SK-N-SH (cell line): ENCODE data around the gene DNAJC17.

Experiments used
- CHD2 ChIP-seq: fragments of 150-350 bp; IDR thresholded peaks from 2 replicates; pipeline ENCODE4 v1.6.1; 2018; ENCODE audit warnings: low read length; ENCODE audit not compliant: partially characterized antibody
- ELF1 ChIP-seq: IDR thresholded peaks from 2 replicates; pipeline ENCODE4 v1.4.0; 2012
- EP300 ChIP-seq, 2 experiments: IDR thresholded peaks; 2 replicates each; pipeline versions ENCODE4 v1.4.0 to v1.6.1; 2012; ENCODE audit warnings: borderline replicate concordance in 1 of 2, low read depth in 1 of 2, low read length in 1 of 2
- EZH2phosphoT487 ChIP-seq: fragments of 200-600 bp; sonication (generic); IDR thresholded peaks from 2 replicates; pipeline ENCODE4 v1.6.1; 2017; ENCODE audit warnings: low read depth, mixed run types, mild to moderate bottlenecking, antibody characterized with exemption, moderate library complexity, borderline replicate concordance
- FOXJ3 ChIP-seq: sonication (generic); formaldehyde crosslinking; IDR thresholded peaks from 2 replicates; pipeline ENCODE4 v1.5.1; 2020; ENCODE audit warnings: mild to moderate bottlenecking, missing genetic modification reagents
- FOXM1 ChIP-seq: IDR thresholded peaks from 2 replicates; pipeline ENCODE4 v1.4.0; 2012; ENCODE audit warnings: low read depth, mild to moderate bottlenecking
- GABPA ChIP-seq: IDR thresholded peaks from 2 replicates; pipeline ENCODE4 v1.4.0; 2012; ENCODE audit warnings: low read depth, mild to moderate bottlenecking
- JUND ChIP-seq: IDR thresholded peaks from 2 replicates; pipeline ENCODE4 v1.4.0; 2012
- POLR2AphosphoS5 ChIP-seq: IDR thresholded peaks from 2 replicates; pipeline ENCODE4 v1.6.1; 2012; ENCODE audit warnings: low read depth, low read length
- TCF12 ChIP-seq: IDR thresholded peaks from 2 replicates; pipeline ENCODE4 v1.4.0; 2012
- TF ChIP-seq, protein P1 (sequence below): IDR thresholded peaks from 2 replicates; pipeline ENCODE4 v1.4.0; 2012; ENCODE audit warnings: low read depth
- TF ChIP-seq, protein P2 (sequence below): fragments of 200-600 bp; sonication (generic); IDR thresholded peaks from 2 replicates; pipeline ENCODE4 v1.6.1; 2017; ENCODE audit warnings: antibody characterized with exemption, mild to moderate bottlenecking, moderate library complexity
- TF ChIP-seq, protein P3 (sequence below): IDR thresholded peaks from 2 replicates; pipeline ENCODE4; 2012
- TF ChIP-seq, protein P4 (sequence below): IDR thresholded peaks from 2 replicates; pipeline ENCODE4 v1.6.1; 2012; ENCODE audit warnings: mild to moderate bottlenecking, low read depth, low read length, moderate library complexity

DNA sequence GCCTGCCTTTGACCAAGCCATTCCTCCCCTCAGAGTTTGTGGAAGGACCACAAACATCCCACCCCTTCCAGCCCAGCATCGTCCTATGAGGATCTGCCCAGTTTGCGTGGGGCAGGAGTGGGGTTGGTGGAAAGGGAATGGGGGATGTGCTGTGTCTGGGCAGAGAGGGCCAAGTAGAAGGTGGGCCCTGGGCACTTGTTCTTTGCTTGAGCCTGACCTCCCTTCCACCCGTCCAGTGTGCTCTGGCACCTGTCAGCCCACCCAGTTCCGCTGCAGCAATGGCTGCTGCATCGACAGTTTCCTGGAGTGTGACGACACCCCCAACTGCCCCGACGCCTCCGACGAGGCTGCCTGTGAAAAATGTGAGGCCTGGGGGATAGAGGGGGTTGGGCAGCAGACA lies 46.9 kb upstream of the DNAJC17 start:
- TF ChIP-seq, protein P1, sequence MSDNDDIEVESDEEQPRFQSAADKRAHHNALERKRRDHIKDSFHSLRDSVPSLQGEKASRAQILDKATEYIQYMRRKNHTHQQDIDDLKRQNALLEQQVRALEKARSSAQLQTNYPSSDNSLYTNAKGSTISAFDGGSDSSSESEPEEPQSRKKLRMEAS: no peak
- TF ChIP-seq CHD2 (no peak), FOXM1 (no peak), FOXJ3 (CRISPR knock-in tag) (no peak), EP300 (IDR thresholded peaks at IDR 0.05; ENCODE audit: borderline replicate concordance in 1 of 2, low read depth in 1 of 2, low read length in 1 of 2) (no peak), ELF1 (no peak), JUND (no peak), EZH2phosphoT487 (no peak), GABPA (no peak), TCF12 (no peak), POLR2AphosphoS5 (no peak)
- TF ChIP-seq, protein P2, sequence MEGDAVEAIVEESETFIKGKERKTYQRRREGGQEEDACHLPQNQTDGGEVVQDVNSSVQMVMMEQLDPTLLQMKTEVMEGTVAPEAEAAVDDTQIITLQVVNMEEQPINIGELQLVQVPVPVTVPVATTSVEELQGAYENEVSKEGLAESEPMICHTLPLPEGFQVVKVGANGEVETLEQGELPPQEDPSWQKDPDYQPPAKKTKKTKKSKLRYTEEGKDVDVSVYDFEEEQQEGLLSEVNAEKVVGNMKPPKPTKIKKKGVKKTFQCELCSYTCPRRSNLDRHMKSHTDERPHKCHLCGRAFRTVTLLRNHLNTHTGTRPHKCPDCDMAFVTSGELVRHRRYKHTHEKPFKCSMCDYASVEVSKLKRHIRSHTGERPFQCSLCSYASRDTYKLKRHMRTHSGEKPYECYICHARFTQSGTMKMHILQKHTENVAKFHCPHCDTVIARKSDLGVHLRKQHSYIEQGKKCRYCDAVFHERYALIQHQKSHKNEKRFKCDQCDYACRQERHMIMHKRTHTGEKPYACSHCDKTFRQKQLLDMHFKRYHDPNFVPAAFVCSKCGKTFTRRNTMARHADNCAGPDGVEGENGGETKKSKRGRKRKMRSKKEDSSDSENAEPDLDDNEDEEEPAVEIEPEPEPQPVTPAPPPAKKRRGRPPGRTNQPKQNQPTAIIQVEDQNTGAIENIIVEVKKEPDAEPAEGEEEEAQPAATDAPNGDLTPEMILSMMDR: no peak
- TF ChIP-seq, protein P3, sequence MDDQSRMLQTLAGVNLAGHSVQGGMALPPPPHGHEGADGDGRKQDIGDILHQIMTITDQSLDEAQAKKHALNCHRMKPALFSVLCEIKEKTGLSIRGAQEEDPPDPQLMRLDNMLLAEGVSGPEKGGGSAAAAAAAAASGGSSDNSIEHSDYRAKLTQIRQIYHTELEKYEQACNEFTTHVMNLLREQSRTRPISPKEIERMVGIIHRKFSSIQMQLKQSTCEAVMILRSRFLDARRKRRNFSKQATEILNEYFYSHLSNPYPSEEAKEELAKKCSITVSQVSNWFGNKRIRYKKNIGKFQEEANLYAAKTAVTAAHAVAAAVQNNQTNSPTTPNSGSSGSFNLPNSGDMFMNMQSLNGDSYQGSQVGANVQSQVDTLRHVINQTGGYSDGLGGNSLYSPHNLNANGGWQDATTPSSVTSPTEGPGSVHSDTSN: no peak
- TF ChIP-seq, protein P4, sequence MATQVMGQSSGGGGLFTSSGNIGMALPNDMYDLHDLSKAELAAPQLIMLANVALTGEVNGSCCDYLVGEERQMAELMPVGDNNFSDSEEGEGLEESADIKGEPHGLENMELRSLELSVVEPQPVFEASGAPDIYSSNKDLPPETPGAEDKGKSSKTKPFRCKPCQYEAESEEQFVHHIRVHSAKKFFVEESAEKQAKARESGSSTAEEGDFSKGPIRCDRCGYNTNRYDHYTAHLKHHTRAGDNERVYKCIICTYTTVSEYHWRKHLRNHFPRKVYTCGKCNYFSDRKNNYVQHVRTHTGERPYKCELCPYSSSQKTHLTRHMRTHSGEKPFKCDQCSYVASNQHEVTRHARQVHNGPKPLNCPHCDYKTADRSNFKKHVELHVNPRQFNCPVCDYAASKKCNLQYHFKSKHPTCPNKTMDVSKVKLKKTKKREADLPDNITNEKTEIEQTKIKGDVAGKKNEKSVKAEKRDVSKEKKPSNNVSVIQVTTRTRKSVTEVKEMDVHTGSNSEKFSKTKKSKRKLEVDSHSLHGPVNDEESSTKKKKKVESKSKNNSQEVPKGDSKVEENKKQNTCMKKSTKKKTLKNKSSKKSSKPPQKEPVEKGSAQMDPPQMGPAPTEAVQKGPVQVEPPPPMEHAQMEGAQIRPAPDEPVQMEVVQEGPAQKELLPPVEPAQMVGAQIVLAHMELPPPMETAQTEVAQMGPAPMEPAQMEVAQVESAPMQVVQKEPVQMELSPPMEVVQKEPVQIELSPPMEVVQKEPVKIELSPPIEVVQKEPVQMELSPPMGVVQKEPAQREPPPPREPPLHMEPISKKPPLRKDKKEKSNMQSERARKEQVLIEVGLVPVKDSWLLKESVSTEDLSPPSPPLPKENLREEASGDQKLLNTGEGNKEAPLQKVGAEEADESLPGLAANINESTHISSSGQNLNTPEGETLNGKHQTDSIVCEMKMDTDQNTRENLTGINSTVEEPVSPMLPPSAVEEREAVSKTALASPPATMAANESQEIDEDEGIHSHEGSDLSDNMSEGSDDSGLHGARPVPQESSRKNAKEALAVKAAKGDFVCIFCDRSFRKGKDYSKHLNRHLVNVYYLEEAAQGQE: no peak
